OCI-LY1 (cell line): Measurements from ENCODE around the gene TBX21.

Experiments used
- H2AFZ ChIP-seq: fragments of 200-600 bp; sonication (generic), shearing (Covaris generic); 2 replicates; pipeline ENCODE4 v1.6.0; 2014; ENCODE audit warnings: antibody characterized with exemption, mild to moderate bottlenecking, low read length
- H3F3A ChIP-seq: fragments of 200-600 bp; sonication (generic), shearing (Covaris generic); 2 replicates; pipeline ENCODE4 v1.6.0; 2014; ENCODE audit warnings: mild to moderate bottlenecking, antibody characterized with exemption, low read length, moderate library complexity; ENCODE audit not compliant: insufficient read depth
- H3K27ac ChIP-seq: fragments of 200-600 bp; sonication (generic); 2 replicates; pipeline ENCODE4 v1.5.1; 2014; ENCODE audit warnings: low read length, mixed run types, mild to moderate bottlenecking, low read depth; ENCODE audit not compliant: poor library complexity, severe bottlenecking
- H3K27me3 ChIP-seq: fragments of 200-600 bp; sonication (generic); 2 replicates; pipeline ENCODE4 v1.6.0; 2014; ENCODE audit warnings: antibody characterized with exemption, mild to moderate bottlenecking, low read length, moderate library complexity; ENCODE audit not compliant: insufficient read depth
- H3K36me3 ChIP-seq: fragments of 200-600 bp; sonication (generic); 2 replicates; pipeline ENCODE4 v1.6.1; 2014; ENCODE audit warnings: mild to moderate bottlenecking, antibody characterized with exemption, low read length, moderate library complexity, mixed read lengths; ENCODE audit not compliant: insufficient read depth
- H3K4me1 ChIP-seq: fragments of 200-600 bp; sonication (generic); 2 replicates; pipeline ENCODE4 v1.5.1; 2014; ENCODE audit warnings: mild to moderate bottlenecking, low read length, moderate library complexity; ENCODE audit not compliant: insufficient read depth, severe bottlenecking
- H3K4me2 ChIP-seq: fragments of 200-600 bp; sonication (generic), shearing (Covaris generic); 2 replicates; pipeline ENCODE4 v1.6.1; 2014; ENCODE audit warnings: low read length
- H3K4me3 ChIP-seq: fragments of 200-600 bp; sonication (generic); 2 replicates; pipeline ENCODE4 v1.5.1; 2014; ENCODE audit warnings: low read length, low read depth, mild to moderate bottlenecking, mixed read lengths; ENCODE audit not compliant: poor library complexity, severe bottlenecking
- H3K79me2 ChIP-seq: fragments of 200-600 bp; shearing (Covaris generic); 2 replicates; pipeline ENCODE4 v1.6.1; 2016; ENCODE audit warnings: mixed run types, low read length, mixed read lengths; ENCODE audit not compliant: insufficient read depth
- H3K9ac ChIP-seq: fragments of 200-600 bp; sonication (generic), shearing (Covaris generic); 2 replicates; pipeline ENCODE4 v1.6.1; 2014; ENCODE audit warnings: mild to moderate bottlenecking, low read length, mixed read lengths
- H3K9me2 ChIP-seq: fragments of 200-600 bp; sonication (generic), shearing (Covaris generic); 2 replicates; pipeline ENCODE4 v1.6.1; 2014; ENCODE audit warnings: low read depth, mild to moderate bottlenecking, low read length, mixed read lengths
- H3K9me3 ChIP-seq: fragments of 200-600 bp; shearing (Covaris generic); 2 replicates; pipeline ENCODE4 v1.6.1; 2014; ENCODE audit warnings: low read length, mixed read lengths
- H4K20me1 ChIP-seq: fragments of 200-600 bp; sonication (generic), shearing (Covaris generic); 2 replicates; pipeline ENCODE4 v1.6.0; 2016; ENCODE audit warnings: mild to moderate bottlenecking, low read length; ENCODE audit not compliant: insufficient read depth
- EZH2 ChIP-seq: fragments of 200-600 bp; sonication (generic), shearing (Covaris generic); IDR thresholded peaks from 2 replicates; pipeline ENCODE4 v1.8.0; 2017; ENCODE audit warnings: borderline replicate concordance, mixed run types, mild to moderate bottlenecking, antibody characterized with exemption, low read length, moderate library complexity, mixed read lengths
- TF ChIP-seq, protein P1 (sequence below): fragments of 200-600 bp; sonication (generic), shearing (Covaris generic); IDR thresholded peaks from 2 replicates; pipeline ENCODE4 v1.5.1; 2017; ENCODE audit warnings: mild to moderate bottlenecking, antibody characterized with exemption, low read length, moderate library complexity, mixed read lengths

The TBX21 gene

DNA sequence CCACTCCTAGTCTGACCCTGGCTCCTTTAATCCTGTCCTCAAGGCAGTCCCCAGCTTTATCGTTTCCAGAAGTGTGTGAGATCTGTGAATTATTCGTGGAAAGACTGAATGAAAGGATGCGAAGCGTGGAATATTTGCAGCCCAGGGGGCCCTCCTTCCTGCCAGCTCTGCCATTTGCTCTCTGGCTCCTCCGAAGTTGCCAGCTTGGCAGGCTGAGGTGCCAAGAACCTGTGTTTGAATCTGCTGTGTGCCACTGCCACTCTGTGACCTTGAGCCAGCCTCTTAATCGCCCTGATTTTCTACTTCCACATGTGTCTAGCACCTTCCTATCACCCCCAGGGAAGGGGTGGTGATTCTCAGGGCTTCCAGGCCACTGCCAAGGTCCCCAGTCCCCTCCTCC is 28.3 kb upstream of the TBX21 start:
- H3K9me2 ChIP-seq, result no peaks in the 10 kb centered on the region
- H2AFZ ChIP-seq, result no peak overlapping the region
- peaks cover 33% of the 10 kb centered on the region for H3K4me1 ChIP-seq
- no peak overlapping the region for H3K4me3 ChIP-seq
- no peaks in the 10 kb centered on the region for H3K9me3 ChIP-seq
- no peak overlapping the region for H3K27ac ChIP-seq
- H3K4me2 ChIP-seq, result no peak overlapping the region
- H3K79me2 ChIP-seq, result no peaks in the 10 kb centered on the region
- H3F3A ChIP-seq, result 0 out of 2 replicates have a peak, but pooled peaks cover 3% of the 10 kb centered on the region
- peaks cover 27% of the 10 kb centered on the region for H3K36me3 ChIP-seq
- TF ChIP-seq EZH2, result no peak
- TF ChIP-seq, protein P1, sequence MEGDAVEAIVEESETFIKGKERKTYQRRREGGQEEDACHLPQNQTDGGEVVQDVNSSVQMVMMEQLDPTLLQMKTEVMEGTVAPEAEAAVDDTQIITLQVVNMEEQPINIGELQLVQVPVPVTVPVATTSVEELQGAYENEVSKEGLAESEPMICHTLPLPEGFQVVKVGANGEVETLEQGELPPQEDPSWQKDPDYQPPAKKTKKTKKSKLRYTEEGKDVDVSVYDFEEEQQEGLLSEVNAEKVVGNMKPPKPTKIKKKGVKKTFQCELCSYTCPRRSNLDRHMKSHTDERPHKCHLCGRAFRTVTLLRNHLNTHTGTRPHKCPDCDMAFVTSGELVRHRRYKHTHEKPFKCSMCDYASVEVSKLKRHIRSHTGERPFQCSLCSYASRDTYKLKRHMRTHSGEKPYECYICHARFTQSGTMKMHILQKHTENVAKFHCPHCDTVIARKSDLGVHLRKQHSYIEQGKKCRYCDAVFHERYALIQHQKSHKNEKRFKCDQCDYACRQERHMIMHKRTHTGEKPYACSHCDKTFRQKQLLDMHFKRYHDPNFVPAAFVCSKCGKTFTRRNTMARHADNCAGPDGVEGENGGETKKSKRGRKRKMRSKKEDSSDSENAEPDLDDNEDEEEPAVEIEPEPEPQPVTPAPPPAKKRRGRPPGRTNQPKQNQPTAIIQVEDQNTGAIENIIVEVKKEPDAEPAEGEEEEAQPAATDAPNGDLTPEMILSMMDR, result no peak
- H3K9ac ChIP-seq, result no peak overlapping the region
- H3K27me3 ChIP-seq, result no peaks in the 10 kb centered on the region
- no peaks in the 10 kb centered on the region for H4K20me1 ChIP-seq

DNA sequence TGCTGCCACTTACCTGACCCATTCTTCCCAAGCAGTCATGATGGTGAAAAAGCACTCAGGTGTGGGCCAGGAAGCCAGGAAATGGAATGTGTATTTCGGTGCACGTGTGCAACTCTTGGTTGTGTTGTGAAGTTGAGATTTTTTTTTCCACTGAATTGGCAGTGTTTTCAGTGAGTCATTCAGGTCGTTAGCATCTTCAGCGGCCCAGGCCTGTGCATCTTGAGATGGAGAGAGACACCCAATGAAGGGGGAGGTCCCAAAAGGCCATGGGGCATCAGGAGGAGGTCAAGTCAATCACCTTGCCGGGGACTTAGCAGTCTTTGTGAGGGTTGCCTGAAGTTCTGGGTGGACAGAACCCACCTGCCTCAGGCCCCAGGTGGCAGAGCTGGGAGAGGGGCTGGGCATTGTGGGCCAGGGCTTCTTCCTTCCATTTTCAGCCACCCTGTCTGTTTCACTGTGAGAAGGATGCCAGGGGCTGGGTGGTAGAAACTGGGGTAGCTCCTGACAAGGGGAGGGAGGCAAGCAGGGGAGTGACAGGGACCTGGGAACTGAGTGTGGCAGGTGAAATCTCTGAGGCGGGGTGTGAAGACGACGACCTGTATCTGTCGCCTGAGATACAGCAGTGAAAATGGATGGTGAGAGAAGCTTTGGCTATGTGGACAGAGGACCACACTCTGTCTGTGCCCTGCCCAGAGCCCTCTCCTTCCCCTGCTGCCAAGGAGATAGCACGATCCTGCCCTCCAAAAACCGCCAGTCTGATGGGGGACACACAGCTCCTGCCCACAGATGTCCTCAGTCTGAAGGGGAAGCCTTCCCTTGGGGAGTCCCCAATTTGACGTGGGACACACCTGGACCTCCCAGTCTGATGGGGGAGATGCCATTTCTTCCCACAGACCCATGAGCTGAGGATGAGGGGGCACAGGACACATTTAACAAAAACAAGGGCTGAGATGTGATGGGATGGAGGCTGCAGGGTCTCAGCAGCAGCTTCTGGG is 27.2 kb upstream of the TBX21 start:
- Histone ChIP-seq H3F3A (0 out of 2 replicates have a peak, but pooled peaks cover 3% of the 10 kb centered on the region), H2AFZ (no peak overlapping the region), H3K9me2 (no peaks in the 10 kb centered on the region), H4K20me1 (no peaks in the 10 kb centered on the region), H3K4me1 (peaks cover 33% of the 10 kb centered on the region), H3K27ac (no peak overlapping the region), H3K36me3 (peaks cover 32% of the 10 kb centered on the region), H3K27me3 (no peaks in the 10 kb centered on the region), H3K9ac (no peak overlapping the region), H3K4me2 (no peak overlapping the region), H3K4me3 (no peak overlapping the region), H3K79me2 (no peaks in the 10 kb centered on the region), H3K9me3 (no peaks in the 10 kb centered on the region)
- TF ChIP-seq, protein P1, result no peak
- TF ChIP-seq EZH2, result no peak

DNA sequence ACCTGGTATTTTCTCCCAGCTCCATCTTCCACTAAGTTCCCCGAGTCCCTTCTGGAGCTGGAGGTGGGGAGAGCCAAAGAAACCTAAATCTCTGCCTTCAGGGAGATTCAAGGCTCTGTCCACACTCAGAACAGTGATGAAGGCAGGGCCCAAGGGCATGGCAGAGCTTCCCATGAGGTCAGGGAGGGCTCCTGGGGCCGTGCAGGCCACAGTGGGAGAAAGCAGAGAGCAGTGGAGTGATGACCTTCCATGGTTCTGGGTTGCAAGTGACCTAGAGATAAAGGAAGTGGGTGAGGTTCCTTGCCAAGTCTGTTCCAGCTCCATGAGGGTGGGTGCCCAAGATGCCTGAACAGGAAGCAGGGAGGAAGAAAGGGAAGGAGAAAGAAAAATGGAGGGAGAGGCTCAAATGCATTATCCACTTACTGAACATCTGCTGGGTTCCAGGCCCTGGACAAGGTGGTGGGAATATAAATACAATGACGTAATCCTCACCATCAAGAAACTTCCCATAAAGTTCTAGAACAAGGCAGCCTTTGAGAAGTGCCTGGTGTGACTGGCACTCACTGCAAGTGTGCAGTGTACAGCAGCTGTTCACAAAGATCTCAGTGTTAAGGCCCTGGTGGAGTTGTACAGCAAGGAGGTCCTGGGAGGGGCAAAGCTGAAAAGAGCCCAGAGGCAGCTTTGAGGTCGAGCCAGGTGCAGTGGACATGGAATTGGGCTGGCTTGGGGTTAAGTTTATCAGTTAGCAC is 25.8 kb upstream of the TBX21 start:
- Histone ChIP-seq H4K20me1 (no peaks in the 10 kb centered on the region), H3K4me2 (no peak overlapping the region), H3K79me2 (no peaks in the 10 kb centered on the region), H3K4me3 (no peak overlapping the region), H3K9ac (no peak overlapping the region), H3F3A (0 out of 2 replicates have a peak, but pooled peaks cover 3% of the 10 kb centered on the region), H3K27ac (no peak overlapping the region), H3K9me3 (no peaks in the 10 kb centered on the region), H3K27me3 (peaks cover 7% of the 10 kb centered on the region; the same call in 1 of the 2 replicates), H2AFZ (no peak overlapping the region), H3K4me1 (peaks cover 33% of the 10 kb centered on the region), H3K36me3 (peaks cover 31% of the 10 kb centered on the region), H3K9me2 (no peaks in the 10 kb centered on the region)
- TF ChIP-seq EZH2, result no peak
